ENCODE measurements around the gene COL25A1. TPM values are rescaled to one million over a fixed set of nuclear protein-coding genes. Genes with fewer than 3 reads are reported as not detected.

COL25A1 gene
- total RNA-seq, 1 donor from 2014 or later = 4.3 TPM

GRCh38 chr4:109185548-109185947 is 116.9 kb downstream of the COL25A1 start:
- H3K27me3 ChIP-seq (ENCODE audit: control insufficient read depth, insufficient read depth, low read length) = no peaks in the 10 kb centered on the region
- DNase-seq (ENCODE audit: low read depth) = no peak
- no peaks in the 10 kb centered on the region for H3K36me3 ChIP-seq (ENCODE audit: control insufficient read depth, insufficient read depth, low read length)
- no peak overlapping the region for H3K4me3 ChIP-seq (ENCODE audit: low read depth, low read length)
- no peak for TF ChIP-seq CTCF (IDR thresholded peaks at IDR 0.05; ENCODE audit: insufficient read depth, low read length, poor library complexity, severe bottlenecking)

GRCh38 chr4:109184491-109184961 is 117.9 kb downstream of the COL25A1 start:
- DNase-seq (ENCODE audit: low read depth) = no peak
- Histone ChIP-seq H3K36me3 (ENCODE audit: control insufficient read depth, insufficient read depth, low read length) (no peaks in the 10 kb centered on the region), H3K4me3 (ENCODE audit: low read depth, low read length) (no peak overlapping the region), H3K27me3 (ENCODE audit: control insufficient read depth, insufficient read depth, low read length) (no peaks in the 10 kb centered on the region)
- TF ChIP-seq CTCF (IDR thresholded peaks at IDR 0.05; ENCODE audit: insufficient read depth, low read length, poor library complexity, severe bottlenecking) = no peak

- H3K36me3 ChIP-seq (ENCODE audit: control insufficient read depth, insufficient read depth, low read length) = no peaks in the 10 kb centered on the region
- no peaks in the 10 kb centered on the region for H3K27me3 ChIP-seq (ENCODE audit: control insufficient read depth, insufficient read depth, low read length)
- no peak for DNase-seq (ENCODE audit: low read depth)
- no peak for TF ChIP-seq CTCF (IDR thresholded peaks at IDR 0.05; ENCODE audit: insufficient read depth, low read length, poor library complexity, severe bottlenecking)
- no peak overlapping the region for H3K4me3 ChIP-seq (ENCODE audit: low read depth, low read length)
These were observed 118.4 kb downstream of the COL25A1 start for GRCh38 chr4:109183931-109184490.

- TF ChIP-seq CTCF (IDR thresholded peaks at IDR 0.05; ENCODE audit: insufficient read depth, low read length, poor library complexity, severe bottlenecking) = no peak
- Histone ChIP-seq H3K27me3 (ENCODE audit: control insufficient read depth, insufficient read depth, low read length) (no peaks in the 10 kb centered on the region), H3K36me3 (ENCODE audit: control insufficient read depth, insufficient read depth, low read length) (no peaks in the 10 kb centered on the region), H3K4me3 (ENCODE audit: low read depth, low read length) (no peak overlapping the region)
- no peak for DNase-seq (ENCODE audit: low read depth)
These were observed 119.8 kb downstream of the COL25A1 start for GRCh38 chr4:109182696-109183095.

GRCh38 chr4:109179061-109179460 is 123.4 kb downstream of the COL25A1 start:
- TF ChIP-seq CTCF (IDR thresholded peaks at IDR 0.05; ENCODE audit: insufficient read depth, low read length, poor library complexity, severe bottlenecking) = no peak
- no peak overlapping the region for H3K4me3 ChIP-seq (ENCODE audit: low read depth, low read length)
- no peaks in the 10 kb centered on the region for H3K27me3 ChIP-seq (ENCODE audit: control insufficient read depth, insufficient read depth, low read length)
- no peak for DNase-seq (ENCODE audit: low read depth)
- no peaks in the 10 kb centered on the region for H3K36me3 ChIP-seq (ENCODE audit: control insufficient read depth, insufficient read depth, low read length)
